Measurements from ENCODE around the gene WFDC1. TPM values are rescaled to one million over a fixed set of nuclear protein-coding genes. Genes with fewer than 3 reads are reported as not detected.
A peak's percentile ranks its signal among the peaks of the same experiment; 100 is the strongest.

WFDC1 gene, protein sequence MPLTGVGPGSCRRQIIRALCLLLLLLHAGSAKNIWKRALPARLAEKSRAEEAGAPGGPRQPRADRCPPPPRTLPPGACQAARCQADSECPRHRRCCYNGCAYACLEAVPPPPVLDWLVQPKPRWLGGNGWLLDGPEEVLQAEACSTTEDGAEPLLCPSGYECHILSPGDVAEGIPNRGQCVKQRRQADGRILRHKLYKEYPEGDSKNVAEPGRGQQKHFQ
- polyA plus RNA-seq (ENCODE audit: insufficient read depth in 1 of 5, insufficient read length in 5 of 5, low replicate concordance in 1 of 5): 10 to 100 TPM in 1 of 5 donors, 1 to 10 TPM in 4; 5.1 to 10.4 (median 6.9) TPM
- long read RNA-seq, donor 1, full-length matches to known transcripts: 9 of 9 reads
- long read RNA-seq, donor 1, partial matches to known transcripts: 0 of 9 reads
- long read RNA-seq, donor 1, other reads (novel, unspliced or antisense): 0 of 9 reads
- long read RNA-seq, donor 2, full-length matches to known transcripts: 6 of 6 reads
- long read RNA-seq, donor 2, partial matches to known transcripts: 0 of 6 reads
- long read RNA-seq, donor 2, other reads (novel, unspliced or antisense): 0 of 6 reads
- long read RNA-seq, donor 3, full-length matches to known transcripts: 6 of 6 reads
- long read RNA-seq, donor 3, partial matches to known transcripts: 0 of 6 reads
- long read RNA-seq, donor 3, other reads (novel, unspliced or antisense): 0 of 6 reads
- long read RNA-seq, donor 4, full-length matches to known transcripts: 2 of 2 reads
- long read RNA-seq, donor 4, partial matches to known transcripts: 0 of 2 reads
- long read RNA-seq, donor 4, other reads (novel, unspliced or antisense): 0 of 2 reads
- long read RNA-seq, donor 5, full-length matches to known transcripts: 10 of 10 reads
- long read RNA-seq, donor 5, partial matches to known transcripts: 0 of 10 reads
- long read RNA-seq, donor 5, other reads (novel, unspliced or antisense): 0 of 10 reads
- long read RNA-seq, donor 6, full-length matches to known transcripts: 4 of 4 reads
- long read RNA-seq, donor 6, partial matches to known transcripts: 0 of 4 reads
- long read RNA-seq, donor 6, other reads (novel, unspliced or antisense): 0 of 4 reads
- long read RNA-seq, donor 7, full-length matches to known transcripts: 4 of 4 reads
- long read RNA-seq, donor 7, partial matches to known transcripts: 0 of 4 reads
- long read RNA-seq, donor 7, other reads (novel, unspliced or antisense): 0 of 4 reads
- long read RNA-seq, donor 8, partial matches to known transcripts: 0 of 1 reads
- long read RNA-seq, donor 8, other reads (novel, unspliced or antisense): 0 of 1 reads

DNA sequence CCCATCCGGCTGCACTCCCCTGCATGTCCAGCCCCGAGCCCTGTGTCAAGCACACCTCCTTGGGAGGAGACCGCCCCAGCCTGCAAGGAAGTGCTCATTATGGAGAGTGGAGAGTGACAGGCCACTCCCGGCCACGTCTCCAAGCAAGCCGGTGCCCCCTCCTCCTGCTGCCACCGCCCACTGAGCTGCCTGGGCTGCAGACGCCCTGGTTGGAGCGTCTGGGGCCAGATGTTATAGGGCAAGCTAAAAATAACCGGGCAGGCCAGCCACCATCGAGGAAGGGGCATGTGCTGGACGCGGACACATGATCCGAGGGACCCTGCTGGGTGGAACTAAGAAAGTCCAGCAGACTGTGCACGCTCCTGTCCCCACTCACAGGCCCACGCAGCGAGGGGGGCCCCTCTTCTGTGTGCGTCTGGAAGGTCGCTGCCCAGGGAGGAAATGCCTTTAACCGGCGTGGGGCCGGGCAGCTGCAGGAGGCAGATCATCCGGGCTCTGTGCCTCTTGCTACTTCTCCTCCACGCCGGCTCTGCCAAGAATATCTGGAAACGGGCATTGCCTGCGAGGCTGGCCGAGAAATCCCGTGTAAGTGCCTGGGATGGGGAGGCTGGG is at the start of gene WFDC1:
TSS of gene WFDC1 (plus strand) at position 348 of the 612 bp plus-strand sequence. CDS start at position 442, 94 bp downstream.
- DNase-seq: no peak

DNA sequence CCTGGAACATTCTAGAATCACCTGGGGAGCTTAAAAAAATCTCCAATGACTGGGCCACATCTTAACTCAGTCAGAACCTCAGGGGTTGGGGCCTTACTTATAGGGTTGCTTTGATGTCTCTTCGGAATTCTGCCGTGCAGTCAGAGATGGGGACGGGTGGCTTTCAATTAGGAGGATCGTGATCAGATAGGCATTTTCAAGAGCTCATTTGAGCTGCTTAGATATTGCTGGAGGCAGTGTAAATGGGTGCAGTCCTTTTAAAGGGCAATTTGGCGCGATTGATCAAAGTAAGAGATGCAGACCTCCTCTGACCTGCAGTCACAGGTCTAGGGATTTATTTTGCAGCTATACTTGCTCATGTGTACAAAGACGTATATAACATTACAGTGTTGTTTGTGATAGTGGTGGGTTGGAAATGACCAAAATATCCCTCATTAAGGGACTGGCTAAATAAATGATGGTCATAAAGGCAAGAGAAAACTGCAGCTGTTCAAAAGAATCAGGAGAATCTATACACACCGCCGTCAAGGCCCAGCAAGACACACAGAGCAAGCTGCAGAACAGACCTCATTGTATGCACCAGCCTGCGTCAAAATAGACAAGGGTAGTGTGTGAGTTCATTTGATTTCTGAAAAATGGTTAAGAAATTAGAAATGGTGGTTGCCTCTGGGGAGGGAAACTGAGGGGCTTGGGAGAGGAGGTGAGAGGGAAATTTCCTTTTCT is 48.6 kb upstream of the WFDC1 start:
- no peak for DNase-seq

DNA sequence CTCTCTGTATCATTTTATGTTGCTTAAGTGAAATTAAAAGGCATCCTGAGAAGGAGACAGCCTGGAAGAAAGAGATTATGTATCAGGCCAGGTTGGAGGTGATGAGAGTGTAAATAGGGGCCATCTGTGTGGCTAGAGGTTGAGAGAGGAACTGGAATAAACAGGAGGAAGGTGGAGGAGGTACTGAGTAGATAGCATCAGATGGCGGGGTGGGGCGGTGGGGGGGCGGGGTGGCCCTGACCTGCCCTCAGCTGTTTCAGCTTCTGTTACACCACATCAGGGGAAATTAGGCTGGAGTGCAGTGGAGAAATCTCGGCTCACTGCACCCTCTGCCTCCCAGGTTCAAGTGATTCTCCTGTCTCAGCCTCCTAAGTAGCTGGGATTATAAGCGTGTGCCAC is 48.0 kb upstream of the WFDC1 start:
- DNase-seq: no peak

DNA sequence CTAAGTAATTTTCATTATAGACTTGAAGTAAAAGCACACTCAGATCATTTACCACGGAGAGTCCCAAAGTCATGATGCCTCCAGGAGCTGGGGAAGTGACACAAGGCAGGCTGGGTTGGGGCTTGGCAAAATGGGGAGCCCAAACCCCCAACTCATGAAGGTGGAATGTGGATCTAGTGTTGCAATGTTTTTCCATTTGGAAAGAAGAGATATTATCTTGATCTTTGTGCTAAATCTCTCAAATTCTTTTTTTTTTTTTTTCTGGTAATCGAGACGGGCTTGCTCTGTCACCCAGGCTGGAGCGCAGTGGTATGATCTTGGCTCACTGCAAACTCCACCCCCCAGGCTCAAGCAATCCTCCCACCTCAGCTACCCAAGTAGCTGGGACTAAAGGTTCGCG is 47.3 kb upstream of the WFDC1 start:
- no peak for DNase-seq

DNA sequence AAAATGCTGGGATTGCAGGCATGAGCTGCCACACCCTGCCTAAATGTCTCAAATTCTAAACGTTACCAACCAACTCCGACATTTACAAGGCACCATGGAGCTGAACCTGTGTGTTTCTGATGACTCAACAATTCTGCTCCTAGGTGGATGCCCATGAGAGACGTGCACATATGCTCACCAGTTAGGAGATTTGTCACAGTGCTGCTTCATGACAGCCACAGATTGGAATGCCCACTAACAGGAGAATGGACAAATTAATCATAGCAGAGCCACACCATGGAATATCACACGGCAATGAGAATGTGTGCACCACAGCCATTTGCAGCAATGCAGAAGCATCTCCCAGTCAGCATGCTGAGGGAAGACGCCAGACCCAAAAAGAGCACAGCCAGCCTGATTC is 46.8 kb upstream of the WFDC1 start:
- no peak for DNase-seq

DNA sequence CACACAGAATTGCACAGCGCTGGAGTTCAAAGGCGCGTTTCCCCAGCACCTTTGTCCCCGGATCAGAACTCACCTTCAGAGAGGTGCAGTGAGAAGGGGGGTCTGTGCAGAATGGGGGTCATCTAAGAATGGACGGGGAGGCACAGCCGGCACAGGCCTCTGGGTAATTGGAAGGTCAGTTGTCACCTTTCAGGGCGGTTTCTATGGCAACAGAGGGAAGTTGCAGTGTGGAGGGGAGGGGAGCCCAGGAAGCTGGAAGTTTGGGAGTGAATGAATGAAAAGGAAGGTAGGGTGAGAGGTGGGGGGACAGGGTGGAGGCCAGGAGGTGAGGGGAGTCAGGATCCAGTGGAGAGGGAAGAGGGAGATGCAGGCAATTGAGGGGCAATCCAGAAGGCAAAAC is 42.5 kb upstream of the WFDC1 start:
- DNase-seq: no peak

DNA sequence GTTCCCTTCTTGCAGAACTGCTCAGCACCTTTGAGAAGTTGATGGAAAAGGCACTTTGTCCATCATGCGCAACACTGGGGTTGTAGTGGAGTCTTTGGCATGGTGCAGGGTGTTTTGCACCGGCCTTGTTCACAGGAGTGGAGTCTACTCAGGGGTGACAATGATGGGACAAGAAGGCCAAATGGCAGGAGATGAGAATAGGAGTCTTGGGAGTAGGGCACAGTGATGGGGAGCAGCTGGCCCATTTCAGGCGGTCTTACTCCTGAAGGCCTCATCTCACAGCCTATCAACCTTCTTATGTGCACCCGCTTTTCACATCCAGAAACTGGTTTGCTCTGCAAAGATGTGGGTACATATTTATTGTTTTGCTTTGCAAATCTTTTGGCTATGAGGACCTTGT is 41.5 kb upstream of the WFDC1 start:
- no peak for DNase-seq

DNA sequence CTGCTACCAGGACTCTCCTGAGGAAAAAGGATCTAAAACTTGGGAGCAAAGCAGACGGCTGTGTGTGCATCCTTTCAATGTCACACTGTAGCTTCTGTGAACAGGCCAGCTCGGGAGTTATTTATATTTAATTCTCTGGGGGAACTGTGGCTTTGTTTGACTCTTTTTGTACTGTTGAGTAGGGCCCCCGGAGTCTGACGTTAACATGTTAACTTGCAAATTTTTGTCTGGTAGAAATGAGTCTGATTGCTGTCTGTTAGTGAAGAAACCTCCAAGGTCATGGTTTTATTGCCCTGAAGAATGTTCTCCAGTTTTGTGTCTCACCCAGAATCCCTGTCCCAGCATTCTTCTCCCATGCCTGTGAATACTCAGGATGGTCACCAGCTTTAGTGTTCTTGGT is 40.6 kb upstream of the WFDC1 start:
- no peak for DNase-seq

DNA sequence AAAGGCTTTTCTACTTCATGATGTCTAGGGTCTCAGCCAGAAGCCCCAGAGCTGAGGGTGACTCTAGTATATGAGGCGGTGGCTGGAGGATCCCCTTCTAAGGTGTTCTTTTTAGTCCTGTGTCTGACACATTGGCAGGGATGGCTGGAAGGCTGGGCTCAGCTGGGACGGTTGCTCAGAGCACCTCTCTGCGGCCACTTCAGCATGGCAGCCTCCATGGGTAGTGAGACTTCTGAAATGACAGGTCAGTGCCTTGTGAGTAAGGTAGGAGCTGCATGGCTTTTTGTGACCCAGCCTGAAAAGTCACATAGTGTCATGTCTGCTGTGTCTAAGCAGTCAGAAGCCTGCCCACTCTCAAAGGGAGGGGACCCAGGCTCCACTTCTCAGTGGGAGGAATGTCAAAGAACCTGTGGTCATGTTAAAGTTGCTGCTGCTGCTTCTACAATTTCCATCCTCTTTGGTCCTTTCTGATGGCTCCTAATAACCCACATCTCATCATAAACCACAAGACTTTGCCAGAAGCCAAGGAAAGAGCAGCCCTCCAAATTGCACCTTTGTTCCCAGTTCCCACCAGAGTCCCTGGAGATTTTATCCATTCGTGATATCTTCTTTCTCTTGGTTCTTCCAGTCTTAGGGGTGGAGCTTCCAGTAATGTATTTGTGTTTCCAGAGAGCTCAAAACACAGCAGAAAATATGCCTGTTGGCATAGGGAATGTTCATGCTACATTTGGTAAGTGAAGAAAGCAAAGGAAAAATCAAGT is 39.4 kb upstream of the WFDC1 start:
- no peak for DNase-seq

DNA sequence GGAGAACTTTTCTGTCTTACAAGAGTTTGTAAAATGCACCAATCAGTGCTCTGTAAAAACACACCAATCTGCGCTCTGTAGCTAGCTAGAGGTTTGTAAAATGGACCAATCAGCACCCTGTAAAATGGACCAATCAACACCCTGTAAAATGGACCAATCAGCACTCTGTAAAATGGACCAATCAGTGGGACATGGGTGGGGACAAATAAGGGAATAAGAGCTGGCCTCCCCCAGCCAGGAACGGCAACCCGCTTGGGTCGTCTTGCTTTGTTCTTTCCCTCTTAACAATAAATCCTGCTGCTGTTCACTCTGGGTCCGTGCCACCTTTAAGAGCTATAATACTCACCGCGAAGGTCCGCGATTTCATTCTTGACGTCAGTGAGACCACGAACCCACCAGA is 36.4 kb upstream of the WFDC1 start:
- no peak for DNase-seq

DNA sequence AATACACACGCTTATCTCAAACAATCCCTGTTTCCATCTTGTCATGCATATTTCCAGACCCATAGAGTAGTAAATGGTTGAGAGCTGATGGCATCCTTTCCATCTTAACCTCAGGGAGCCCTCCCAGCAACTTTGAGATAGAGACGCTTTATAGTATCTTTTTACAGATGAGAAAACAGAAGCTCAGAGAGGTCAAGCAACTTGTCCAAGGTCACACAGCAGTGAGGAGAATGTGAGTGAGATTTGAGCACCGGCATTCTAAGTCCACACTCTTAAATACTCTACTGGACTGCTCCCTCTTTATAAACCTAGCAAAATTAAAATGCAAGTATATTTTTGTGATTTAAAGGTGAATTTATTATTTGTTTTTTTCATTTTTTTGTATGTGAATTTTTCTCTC is 35.0 kb upstream of the WFDC1 start:
- DNase-seq: no peak

DNA sequence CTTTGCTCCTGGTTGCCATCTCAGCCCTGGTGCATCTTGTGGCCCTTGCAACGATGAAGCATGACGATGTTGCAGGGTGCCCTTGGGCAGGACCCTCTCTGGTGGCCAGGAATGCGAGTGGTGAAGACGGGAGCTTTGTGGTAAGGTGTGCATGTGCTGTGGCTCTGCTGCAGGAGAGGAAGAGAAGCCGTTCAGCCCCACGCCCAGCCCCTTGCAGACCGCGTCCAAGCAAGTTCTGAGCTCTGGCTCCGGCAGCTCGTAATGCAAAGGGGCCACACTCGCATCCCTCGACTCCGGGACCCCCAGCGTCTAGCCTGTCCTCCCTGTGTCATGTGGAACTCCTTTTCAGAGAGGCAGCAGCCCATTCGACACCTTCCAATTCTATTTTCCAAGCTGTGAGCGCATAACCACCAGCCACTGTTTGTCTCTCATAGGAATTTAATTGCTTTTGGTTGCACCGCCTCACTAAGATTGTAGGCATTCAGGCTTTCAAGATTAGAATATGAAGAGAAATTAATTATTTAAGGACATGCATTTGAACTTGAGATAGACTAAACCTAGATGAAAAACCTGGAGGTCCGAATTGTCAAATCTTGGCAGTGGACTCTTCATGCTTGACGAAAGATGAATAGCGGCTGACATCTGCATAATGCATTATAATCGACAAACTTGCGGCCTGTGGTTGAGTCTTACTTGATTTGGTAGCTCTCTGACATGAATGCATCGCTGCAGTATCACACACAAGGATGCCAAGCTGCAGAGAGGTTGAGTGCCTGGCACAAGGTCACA is 33.7 kb upstream of the WFDC1 start:
- no peak for DNase-seq

DNA sequence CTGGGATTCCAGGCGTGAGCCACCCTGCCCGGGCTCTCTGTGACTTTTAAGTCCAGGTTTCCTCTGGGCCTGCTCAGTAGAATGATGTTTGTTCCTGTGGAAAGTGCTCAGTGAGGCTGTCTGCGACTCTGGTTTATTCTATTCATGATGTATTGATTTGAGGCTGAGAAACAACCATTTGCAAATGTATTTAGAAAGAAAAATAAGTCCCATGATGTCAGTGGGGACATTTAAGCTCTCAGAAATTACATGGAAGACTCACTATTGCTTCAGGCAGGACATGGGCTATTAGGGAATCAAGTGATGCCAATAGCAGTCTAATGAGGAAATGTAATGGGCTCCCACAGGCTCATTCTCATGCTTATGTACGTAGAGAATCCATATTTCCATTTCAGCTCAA is 32.6 kb upstream of the WFDC1 start:
- DNase-seq: no peak

DNA sequence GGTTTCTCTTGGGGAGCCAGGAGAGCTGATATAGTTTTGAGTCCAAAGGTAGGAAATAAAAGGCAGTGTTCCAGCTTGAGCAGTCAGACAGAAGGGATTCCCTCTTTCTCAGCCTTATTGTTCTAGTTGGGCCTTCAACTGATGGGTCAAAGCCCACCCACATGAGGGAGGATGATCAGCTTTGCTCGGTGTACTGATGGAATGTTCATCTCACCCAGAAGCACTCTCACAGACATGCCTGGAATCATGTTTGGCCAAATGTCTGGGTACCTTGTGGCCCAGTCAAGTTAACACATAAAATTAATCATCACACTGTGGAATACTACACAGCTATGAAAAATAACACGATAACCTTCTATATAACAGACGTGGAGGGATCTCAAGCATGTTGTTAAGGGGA is 31.7 kb upstream of the WFDC1 start:
- no peak for DNase-seq

DNA sequence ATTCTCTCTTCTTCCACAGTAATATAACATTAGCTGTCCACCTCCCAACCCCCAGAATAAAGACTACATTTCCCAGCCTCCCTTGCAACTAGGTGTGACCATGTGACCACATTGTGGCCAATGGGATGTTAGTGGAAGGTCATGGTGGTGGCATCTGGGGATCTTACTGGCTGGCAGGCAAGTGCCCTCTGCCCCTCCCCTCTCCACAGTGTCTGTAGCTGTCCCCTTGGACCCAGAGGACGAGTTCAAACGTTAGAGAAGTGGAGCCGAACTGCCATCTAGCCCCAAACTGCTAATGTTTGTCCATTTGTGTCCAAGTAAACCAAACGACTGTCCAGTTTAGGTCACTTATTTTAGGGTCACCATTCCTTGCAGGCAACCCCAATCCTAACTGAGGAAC is 28.2 kb upstream of the WFDC1 start:
- peak; percentile 6 to 10 for DNase-seq

DNA sequence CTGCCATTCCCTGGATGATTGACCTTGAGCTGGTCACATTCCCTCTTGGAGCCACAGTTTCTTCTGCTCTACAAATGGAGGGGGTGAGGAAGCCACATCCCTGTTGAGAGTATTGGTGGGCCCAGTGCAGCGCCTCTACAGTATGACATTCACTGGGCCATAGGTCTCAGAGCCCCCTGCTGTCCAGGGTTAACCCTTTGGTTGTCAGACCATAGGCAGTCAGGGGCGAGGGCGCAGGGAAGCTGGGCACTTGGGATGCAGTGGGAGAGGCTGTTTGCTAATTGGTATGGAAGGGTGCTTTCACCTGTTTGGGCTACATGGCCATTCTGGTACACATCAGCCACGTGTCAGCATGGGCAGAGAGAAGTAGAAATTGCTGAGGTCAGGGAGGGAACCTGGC is 27.3 kb upstream of the WFDC1 start:
- no peak for DNase-seq

DNA sequence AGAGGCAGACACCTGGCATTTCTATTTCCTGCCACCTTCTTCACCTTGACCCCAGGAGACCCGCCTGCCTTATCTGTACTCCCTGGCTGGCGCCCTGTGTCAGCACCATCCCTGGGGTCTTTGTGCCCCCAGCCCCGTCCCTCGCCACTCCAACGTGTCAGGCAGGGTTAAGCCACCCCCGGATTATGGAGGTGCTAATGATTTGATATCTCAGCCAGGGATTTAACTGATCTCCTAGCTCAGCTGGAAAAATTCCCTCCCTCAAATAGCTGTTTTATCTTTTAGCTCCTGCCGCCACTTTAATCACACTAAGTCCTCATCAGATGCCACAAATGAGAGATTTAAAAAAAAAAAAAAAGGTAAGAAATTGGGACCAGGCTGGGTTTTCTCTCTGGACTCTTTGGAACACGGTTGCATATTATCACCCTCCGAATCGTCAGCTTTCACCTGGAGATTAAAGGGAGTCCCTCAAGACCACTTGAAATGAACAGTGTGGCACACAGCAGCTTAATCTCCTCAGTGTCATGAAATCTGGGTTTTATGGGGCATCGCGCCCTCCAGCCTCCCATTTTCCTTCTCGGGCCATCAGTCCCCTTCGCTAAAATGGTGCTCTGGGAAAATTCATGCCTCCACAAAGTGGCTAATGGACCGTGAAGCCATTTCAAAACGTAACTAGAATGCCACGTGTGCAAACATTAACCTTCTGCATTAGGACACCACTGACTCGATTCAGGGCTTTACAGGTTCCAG is 26.2 kb upstream of the WFDC1 start:
- no peak for DNase-seq

DNA sequence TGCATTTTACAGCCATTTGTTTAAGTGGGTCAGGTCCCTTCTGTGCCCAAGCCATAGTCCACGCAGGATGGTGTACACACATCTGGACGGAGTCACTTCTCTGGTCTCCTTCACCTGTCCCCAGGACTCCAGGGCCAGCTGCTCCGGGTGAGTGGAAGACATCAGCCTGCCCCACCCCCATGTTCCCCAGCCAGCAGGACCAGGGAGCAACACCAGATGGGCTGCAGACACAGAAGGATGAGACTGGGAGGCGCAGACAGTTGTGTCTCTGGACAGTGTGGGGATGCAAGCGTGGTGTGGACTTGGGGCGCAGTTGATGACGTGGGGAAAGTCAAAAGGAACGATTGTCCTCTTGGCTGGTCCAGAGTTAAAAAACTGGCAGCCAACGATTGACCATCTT is 24.6 kb upstream of the WFDC1 start:
- DNase-seq: no peak

DNA sequence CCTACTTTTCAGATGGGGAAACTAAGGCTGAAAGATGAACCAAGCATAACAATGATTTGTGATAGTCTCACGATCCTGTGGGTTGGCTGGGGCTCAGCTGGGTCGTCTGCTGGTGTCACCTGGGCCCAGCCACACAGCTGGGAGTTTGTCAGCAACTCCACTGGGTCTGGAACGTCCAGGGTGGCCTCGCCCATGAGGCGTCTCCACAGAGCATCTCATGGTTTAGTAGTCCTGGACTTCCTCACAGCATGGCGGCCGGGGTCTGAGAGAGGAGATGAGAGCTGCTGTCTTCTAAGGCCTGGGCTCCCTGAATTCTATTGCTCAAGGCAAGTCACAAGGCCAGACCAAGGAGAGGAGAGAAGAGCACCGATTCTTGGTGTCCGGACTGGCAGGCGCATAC is 24.1 kb upstream of the WFDC1 start:
- DNase-seq: no peak

Measured in right lung (tissue), 10 donors.